Kidney (tissue), 14 donors: ENCODE data around the gene SCYGR8. TPM values are rescaled to one million over a fixed set of nuclear protein-coding genes. Genes with fewer than 3 reads are reported as not detected.

Experiments
- DNase-seq, 5 donors: peaks; one replicate each; pipeline ENCODE4 v3.0.0-alpha.2; 2013 to 2020
- FAIRE-seq: peaks from 2 replicates; lab custom pipeline; 2012; peaks lifted over from hg19 to GRCh38; lab: Jason Lieb, UNC
- H3K27ac ChIP-seq, 2 donors: one replicate each; pipeline ENCODE4 v1.7.0; 2013; ENCODE audit warnings: low read depth in 2 of 2, low read length in 2 of 2, inconsistent platforms in 1 of 2
- H3K27me3 ChIP-seq: one replicate; pipeline ENCODE4 v1.7.1; 2013; ENCODE audit warnings: low read length, inconsistent platforms; ENCODE audit not compliant: control insufficient read depth, insufficient read depth
- H3K36me3 ChIP-seq, 3 donors: one replicate each; pipeline versions ENCODE4 v1.7.0 to v1.7.1; 2013; ENCODE audit warnings: low read length in 3 of 3, control low read depth in 1 of 3, inconsistent platforms in 1 of 3; ENCODE audit not compliant: insufficient read depth in 3 of 3, control insufficient read depth in 2 of 3
- H3K4me1 ChIP-seq, 3 donors: one replicate each; pipeline versions ENCODE4 v1.7.0 to v1.7.1; 2013; ENCODE audit warnings: low read length in 3 of 3, inconsistent platforms in 1 of 3, low read depth in 1 of 3; ENCODE audit not compliant: control insufficient read depth in 2 of 3, insufficient read depth in 2 of 3
- H3K4me3 ChIP-seq, 3 donors: one replicate each; pipeline versions ENCODE4 v1.7.0 to v1.8.1; 2013; ENCODE audit warnings: low read length in 3 of 3, control low read depth in 1 of 3, inconsistent platforms in 1 of 3
- H3K9ac ChIP-seq, 3 donors: one replicate each; pipeline versions ENCODE4 v1.7.0 to v1.7.1; 2013; ENCODE audit warnings: low read length in 3 of 3, control low read depth in 1 of 3, inconsistent platforms in 1 of 3
- H3K9me3 ChIP-seq, 3 donors: one replicate each; pipeline versions ENCODE4 v1.7.0 to v1.7.1; 2013; ENCODE audit warnings: low read length in 3 of 3, control low read depth in 1 of 3, inconsistent platforms in 1 of 3; ENCODE audit not compliant: control insufficient read depth in 2 of 3, insufficient read depth in 1 of 3
- CTCF ChIP-seq: IDR thresholded peaks from 3 replicates; pipeline ENCODE4 v1.5.1; 2012; ENCODE audit warnings: mild to moderate bottlenecking, moderate library complexity, borderline replicate concordance; ENCODE audit not compliant: insufficient read depth; ENCODE audit errors: extremely low read depth
- intact Hi-C: fragments of 100-400 bp; cut with DNase I; formaldehyde crosslinking; loops from one replicate; pipeline ENCODE4 v1.11.1; 2022
- polyA plus RNA-seq: library from polyadenylated mRNA; stranded (reverse); fragments of 350-450 nt; fragmentation: Illumina TruSeq; extraction: RNeasy Lipid Tissue Mini Kit (QIAGEN cat#74804); gene quantifications from one replicate; pipeline ENCODE4 v1.2.3, GENCODE V29; 2014; ENCODE audit warnings: low read depth, low replicate concordance; ENCODE audit not compliant: insufficient read depth
- total RNA-seq: library from RNA; stranded (reverse); fragmentation: NEBNext Ultra II Directional; extraction: Animal tissue kit (Norgen Biotek cat#: 25700); gene quantifications from one replicate; pipeline ENCODE4 v1.2.1, GENCODE V29; 2021
- donor health status: control.
- donor health status: control.
- donor health status: control.
- donor health status: control.
- donor health status: control.
- donor health status: DM: yes; HTN: yes; CAD: no.
- donor health status: Normal renal cell carcinoma (clear cell type).

Gene SCYGR8
- total and polyA plus RNA-seq, 2 donors from 2014 or later = not detected

- Histone ChIP-seq H3K4me3 (peak overlapping the region in 1 of 3 donors; percentile 38), H3K27ac (no peak overlapping the region), H3K4me1 (peaks cover 0 to 4% (median 2%) of the 10 kb centered on the region in 3 donors), H3K27me3 (no peaks in the 10 kb centered on the region), H3K36me3 (no peaks in the 10 kb centered on the region), H3K9me3 (no peaks in the 10 kb centered on the region), H3K9ac (peak overlapping the region in 1 of 3 donors; percentile 41)
- DNase-seq = peak in 2 of 5 donors; percentile 39 to 64
- peak; percentile 31 for TF ChIP-seq CTCF
- FAIRE-seq = no peak
- intact Hi-C loops = no loop called here
Observed at GRCh38 chr2:227774011-227774624, 28.4 kb downstream of the SCYGR8 start.

GRCh38 chr2:227774895-227775842 lies 29.5 kb downstream of the SCYGR8 start:
- no peak overlapping the region for H3K4me3 ChIP-seq
- intact Hi-C loops = no loop called here
- FAIRE-seq = no peak

GRCh38 chr2:227780981-227781615 lies 35.4 kb downstream of the SCYGR8 start:
- H3K4me3 ChIP-seq = peak overlapping the region in 2 of 3 donors; percentile 1 to 19
- H3K36me3 ChIP-seq = no peaks in the 10 kb centered on the region
- peaks cover 0 to 5% (median 0%) of the 10 kb centered on the region in 3 donors for H3K4me1 ChIP-seq
- peak overlapping the region in 1 of 3 donors; percentile 5 for H3K9ac ChIP-seq
- no peak for FAIRE-seq
- H3K9me3 ChIP-seq = no peaks in the 10 kb centered on the region
- peak in 3 of 5 donors; percentile 22 to 71 (median 65) for DNase-seq
- intact Hi-C loops = no loop called here
- H3K27me3 ChIP-seq = no peaks in the 10 kb centered on the region
- no peak for TF ChIP-seq CTCF
- peak overlapping the region; percentile 68 to 80 for H3K27ac ChIP-seq

More at GRCh38 chr2:227774895-227775842, 29.5 kb downstream of the SCYGR8 start:
- DNase-seq = no peak
- Histone ChIP-seq H3K9ac (no peak overlapping the region), H3K27ac (no peak overlapping the region), H3K27me3 (no peaks in the 10 kb centered on the region), H3K4me1 (peaks cover 0 to 4% (median 2%) of the 10 kb centered on the region in 3 donors), H3K36me3 (no peaks in the 10 kb centered on the region), H3K9me3 (no peaks in the 10 kb centered on the region)
- TF ChIP-seq CTCF = no peak
